ENCODE results near the gene CNOT6L.

- TF ChIP-seq EZH2 (IDR thresholded peaks at IDR 0.05; ENCODE audit: insufficient read depth, poor library complexity, severe bottlenecking), result no peak
- TF ChIP-seq EZH2phosphoT487 (IDR thresholded peaks at IDR 0.05; ENCODE audit: insufficient read depth, low read depth), result no peak
Observed at GRCh38 chr4:77849278-77849965, 30.3 kb upstream of the CNOT6L start.

Data from GM23248 (cell line).